SK-N-DZ (cell line): ENCODE measurements around the gene PRKN.
"Not testable (repeated sequence)": the region's sequence is repeated elsewhere in the genome, so short reads cannot be mapped to it uniquely, and the experiment has no call there.

ENCODE experiments used
- DNase-seq: peaks from one replicate; pipeline ENCODE4 v3.0.0-alpha.2; 2015; ENCODE audit warnings: low spot score

The PRKN gene

GRCh38 chr6:161851486-161851885 lies 876.1 kb downstream of the PRKN start:
- DNase-seq, result not testable (repeated sequence)

GRCh38 chr6:161850562-161850961 lies 877.0 kb downstream of the PRKN start:
- no peak for DNase-seq

- DNase-seq, result no peak
Observed at GRCh38 chr6:161847628-161848027, 879.9 kb downstream of the PRKN start.

GRCh38 chr6:161844804-161845203 lies 882.8 kb downstream of the PRKN start:
- no peak for DNase-seq

GRCh38 chr6:161843066-161843465 lies 884.5 kb downstream of the PRKN start:
- no peak for DNase-seq

GRCh38 chr6:161840380-161840779 lies 887.2 kb downstream of the PRKN start:
- no peak for DNase-seq

- peak; percentile 83 for DNase-seq
Observed at GRCh38 chr6:161838306-161839035, 889.1 kb downstream of the PRKN start.

- DNase-seq, result no peak
Observed at GRCh38 chr6:161837854-161838253, 889.7 kb downstream of the PRKN start.

GRCh38 chr6:161837449-161837735 lies 890.2 kb downstream of the PRKN start:
- DNase-seq, result no peak

- no peak for DNase-seq
Observed at GRCh38 chr6:161836643-161837448, 890.7 kb downstream of the PRKN start.

GRCh38 chr6:161835500-161836215 lies 891.9 kb downstream of the PRKN start:
- peak; percentile 71 for DNase-seq

- DNase-seq, result no peak
Observed at GRCh38 chr6:161834426-161834825, 893.1 kb downstream of the PRKN start.

GRCh38 chr6:161833099-161833860 lies 894.3 kb downstream of the PRKN start:
- DNase-seq, result no peak

GRCh38 chr6:161832622-161833021 lies 894.9 kb downstream of the PRKN start:
- DNase-seq, result no peak

GRCh38 chr6:161830866-161831616 lies 896.5 kb downstream of the PRKN start:
- peak; percentile 96 for DNase-seq

- no peak for DNase-seq
Observed at GRCh38 chr6:161829291-161829729, 898.3 kb downstream of the PRKN start.

GRCh38 chr6:161828355-161828754 lies 899.2 kb downstream of the PRKN start:
- peak; percentile 50 for DNase-seq

GRCh38 chr6:161826512-161826911 lies 901.1 kb downstream of the PRKN start:
- no peak for DNase-seq

GRCh38 chr6:161822204-161822603 lies 905.4 kb downstream of the PRKN start:
- DNase-seq, result not testable (repeated sequence)

GRCh38 chr6:161817881-161818280 lies 909.7 kb downstream of the PRKN start:
- peak; percentile 91 for DNase-seq

GRCh38 chr6:161815965-161816364 lies 911.6 kb downstream of the PRKN start:
- DNase-seq, result no peak
